T-helper 1 cell treated with Interleukin-12 subunit alpha and Interleukin-12 subunit beta and Interleukin-4 antibody, amounts not matched to agents 30 μg/mL and 1 μg/mL, for 36 hours (primary cell): ENCODE results near the gene ZNF791.
"Not testable (repeated sequence)": the region's sequence is repeated elsewhere in the genome, so short reads cannot be mapped to it uniquely, and the experiment has no call there.

Source experiments
- H3K27ac Mint-ChIP-seq: one replicate; pipeline ENCODE4 v1.8.0; 2021; ENCODE audit warnings: mild to moderate bottlenecking, mixed read lengths
- H3K27me3 Mint-ChIP-seq: one replicate; pipeline ENCODE4 v1.8.0; 2021; ENCODE audit warnings: low read depth, mixed read lengths
- H3K36me3 Mint-ChIP-seq: one replicate; pipeline ENCODE4 v1.8.0; 2021; ENCODE audit warnings: low read depth, mixed read lengths
- H3K4me1 Mint-ChIP-seq: one replicate; pipeline ENCODE4 v1.8.0; 2021; ENCODE audit warnings: low read depth, mixed read lengths
- H3K4me3 Mint-ChIP-seq: one replicate; pipeline ENCODE4 v1.8.0; 2021; ENCODE audit warnings: mild to moderate bottlenecking, moderate library complexity, mixed read lengths
- H3K9me3 Mint-ChIP-seq: one replicate; pipeline ENCODE4 v1.8.0; 2021; ENCODE audit warnings: mixed read lengths

ZNF791 gene

GRCh38 chr19:12668346-12668745 is 57.6 kb downstream of the ZNF791 start:
- Mint-ChIP-seq H3K36me3 (peaks cover 20% of the 10 kb centered on the region), H3K27me3 (no peaks in the 10 kb centered on the region), H3K4me1 (peaks cover 31% of the 10 kb centered on the region), H3K27ac (peak overlapping the region; percentile 100), H3K4me3 (peak overlapping the region; percentile 99), H3K9me3 (no peaks in the 10 kb centered on the region)

GRCh38 chr19:12668932-12669269 is 58.2 kb downstream of the ZNF791 start:
- H3K9me3 Mint-ChIP-seq = no peaks in the 10 kb centered on the region
- peaks cover 31% of the 10 kb centered on the region for H3K4me1 Mint-ChIP-seq
- peak overlapping the region; percentile 100 for H3K27ac Mint-ChIP-seq
- H3K4me3 Mint-ChIP-seq = peak overlapping the region; percentile 99
- H3K27me3 Mint-ChIP-seq = no peaks in the 10 kb centered on the region
- H3K36me3 Mint-ChIP-seq = peaks cover 18% of the 10 kb centered on the region

- Mint-ChIP-seq H3K36me3 (peaks cover 22% of the 10 kb centered on the region), H3K9me3 (no peaks in the 10 kb centered on the region), H3K4me3 (peak overlapping the region; percentile 99), H3K27ac (peak overlapping the region; percentile 100), H3K4me1 (peaks cover 31% of the 10 kb centered on the region), H3K27me3 (no peaks in the 10 kb centered on the region)
These were observed 58.8 kb downstream of the ZNF791 start for GRCh38 chr19:12669270-12670158.

- Mint-ChIP-seq H3K4me3 (peak overlapping the region; percentile 99), H3K27ac (peak overlapping the region; percentile 100), H3K36me3 (peaks cover 19% of the 10 kb centered on the region), H3K27me3 (no peaks in the 10 kb centered on the region), H3K4me1 (peaks cover 27% of the 10 kb centered on the region), H3K9me3 (no peaks in the 10 kb centered on the region)
These were observed 59.6 kb downstream of the ZNF791 start for GRCh38 chr19:12670159-12670928.

- Mint-ChIP-seq H3K9me3 (no peaks in the 10 kb centered on the region), H3K4me3 (no peak overlapping the region), H3K27me3 (no peaks in the 10 kb centered on the region), H3K36me3 (peaks cover 28% of the 10 kb centered on the region), H3K4me1 (peaks cover 26% of the 10 kb centered on the region), H3K27ac (no peak overlapping the region)
These were observed 62.0 kb downstream of the ZNF791 start for GRCh38 chr19:12672744-12673143.

GRCh38 chr19:12675399-12675798 is 64.7 kb downstream of the ZNF791 start:
- Mint-ChIP-seq H3K27me3 (no peaks in the 10 kb centered on the region), H3K9me3 (no peaks in the 10 kb centered on the region), H3K36me3 (peaks cover 34% of the 10 kb centered on the region), H3K4me3 (no peak overlapping the region), H3K4me1 (peaks cover 13% of the 10 kb centered on the region), H3K27ac (no peak overlapping the region)

- Mint-ChIP-seq H3K4me3 (no peak overlapping the region), H3K36me3 (peaks cover 36% of the 10 kb centered on the region), H3K27me3 (no peaks in the 10 kb centered on the region), H3K4me1 (peaks cover 14% of the 10 kb centered on the region), H3K9me3 (no peaks in the 10 kb centered on the region), H3K27ac (no peak overlapping the region)
These were observed 65.2 kb downstream of the ZNF791 start for GRCh38 chr19:12675940-12676339.

- no peak overlapping the region for H3K27ac Mint-ChIP-seq
- no peak overlapping the region for H3K4me3 Mint-ChIP-seq
- H3K27me3 Mint-ChIP-seq = no peaks in the 10 kb centered on the region
- H3K4me1 Mint-ChIP-seq = peaks cover 18% of the 10 kb centered on the region
- peaks cover 40% of the 10 kb centered on the region for H3K36me3 Mint-ChIP-seq
- no peaks in the 10 kb centered on the region for H3K9me3 Mint-ChIP-seq
These were observed 65.7 kb downstream of the ZNF791 start for GRCh38 chr19:12676384-12676792.

GRCh38 chr19:12676928-12677327 is 66.2 kb downstream of the ZNF791 start:
- H3K36me3 Mint-ChIP-seq = peaks cover 39% of the 10 kb centered on the region
- H3K4me1 Mint-ChIP-seq = peaks cover 17% of the 10 kb centered on the region
- no peak overlapping the region for H3K4me3 Mint-ChIP-seq
- no peaks in the 10 kb centered on the region for H3K27me3 Mint-ChIP-seq
- no peak overlapping the region for H3K27ac Mint-ChIP-seq
- no peaks in the 10 kb centered on the region for H3K9me3 Mint-ChIP-seq

- H3K27me3 Mint-ChIP-seq, H3K4me3 Mint-ChIP-seq, H3K9me3 Mint-ChIP-seq, H3K27ac Mint-ChIP-seq: not testable (repeated sequence)
- Mint-ChIP-seq H3K4me1 (peaks cover 15% of the 10 kb centered on the region), H3K36me3 (peaks cover 33% of the 10 kb centered on the region)
These were observed 67.3 kb downstream of the ZNF791 start for GRCh38 chr19:12678039-12678438.

- peaks cover 15% of the 10 kb centered on the region for H3K4me1 Mint-ChIP-seq
- H3K27me3 Mint-ChIP-seq = no peaks in the 10 kb centered on the region
- peak overlapping the region; percentile 49 for H3K27ac Mint-ChIP-seq
- peaks cover 25% of the 10 kb centered on the region for H3K36me3 Mint-ChIP-seq
- H3K4me3 Mint-ChIP-seq = peak overlapping the region; percentile 95
- no peaks in the 10 kb centered on the region for H3K9me3 Mint-ChIP-seq
These were observed 69.3 kb downstream of the ZNF791 start for GRCh38 chr19:12680034-12680433.

GRCh38 chr19:12681074-12681987 is 70.6 kb downstream of the ZNF791 start, which contains the start of gene DHPS:
DHPS (minus strand) TSS chr19:12681880; CDS start chr19:12681766, 114 bp downstream.
- Mint-ChIP-seq H3K4me1 (peaks cover 13% of the 10 kb centered on the region), H3K4me3 (peak within 1 kb of the TSS; percentile 95), H3K36me3 (peaks cover 24% of the 10 kb centered on the region), H3K9me3 (no peaks in the 10 kb centered on the region), H3K27me3 (no peaks in the 10 kb centered on the region), H3K27ac (peak within 1 kb of the TSS; percentile 94)
